SH-SY5Y (cell line): ENCODE results near the gene CSF1.

ENCODE experiments used
- GATA2 ChIP-seq: IDR thresholded peaks from 2 replicates; pipeline ENCODE4 v1.6.1; 2011; ENCODE audit warnings: mild to moderate bottlenecking, low read depth, low read length
- GATA3 ChIP-seq: IDR thresholded peaks from 2 replicates; pipeline ENCODE4 v1.6.1; 2011; ENCODE audit warnings: low read depth, mild to moderate bottlenecking, low read length, moderate library complexity

GRCh38 chr1:109894823-109895719 lies 15.6 kb upstream of the CSF1 start:
- no peak for TF ChIP-seq GATA2
- no peak for TF ChIP-seq GATA3
